H1 (cell line): ENCODE data around the gene PEX14. TPM values are rescaled to one million over a fixed set of nuclear protein-coding genes. Genes with fewer than 3 reads are reported as not detected.
A peak's percentile ranks its signal among the peaks of the same experiment; 100 is the strongest.

Experiments
- CTCF ChIA-PET: fragments of 300-600 bp; sonication (Branson Sonifier 250); formaldehyde crosslinking; loops from one replicate; lab custom pipeline; 2021; ENCODE audit not compliant: partially characterized antibody; lab: Charles Lee
- POLR2A ChIA-PET: fragments of 300-600 bp; sonication (Branson Sonifier 250); formaldehyde crosslinking; loops from one replicate; lab custom pipeline; 2021; ENCODE audit warnings: inconsistent platforms; ENCODE audit not compliant: partially characterized antibody; lab: Charles Lee
- DNase-seq, 2 experiments: peaks; one replicate each; pipeline versions ENCODE4 v3.0.0 to v3.0.0-alpha.2; 2010 to 2022; ENCODE audit warnings: low spot score in 2 of 2, low read depth in 1 of 2, mixed read lengths in 1 of 2
- FAIRE-seq: peaks from 2 replicates; lab custom pipeline; 2011; peaks lifted over from hg19 to GRCh38; lab: Jason Lieb, UNC
- H2AFZ ChIP-seq: 2 replicates; pipeline ENCODE4 v1.8.1; 2012; ENCODE audit warnings: low read length, inconsistent platforms
- H2AK5ac ChIP-seq: 2 replicates; pipeline ENCODE4 v1.6.1; 2013; ENCODE audit warnings: low read depth, low read length
- H2BK120ac ChIP-seq: replicated peaks from 2 replicates; pipeline ENCODE3; 2013; ENCODE audit warnings: low read depth, low read length, inconsistent platforms
- H2BK12ac ChIP-seq: 2 replicates; pipeline ENCODE4 v1.6.1; 2013; ENCODE audit warnings: low read depth, low read length
- H2BK15ac ChIP-seq: 2 replicates; pipeline ENCODE4 v1.6.1; 2013; ENCODE audit warnings: low read length
- H2BK20ac ChIP-seq: 2 replicates; pipeline ENCODE4 v1.6.1; 2013; ENCODE audit warnings: low read length
- H2BK5ac ChIP-seq: 2 replicates; pipeline ENCODE4 v1.6.1; 2013; ENCODE audit warnings: low read depth, low read length
- H3K14ac ChIP-seq: 2 replicates; pipeline ENCODE4 v1.6.1; 2013; ENCODE audit warnings: inconsistent platforms; ENCODE audit not compliant: insufficient read length
- H3K18ac ChIP-seq: 2 replicates; pipeline ENCODE4 v1.6.1; 2013; ENCODE audit warnings: low read length; ENCODE audit errors: extremely low read depth
- H3K23ac ChIP-seq: 2 replicates; pipeline ENCODE4 v1.6.1; 2013; ENCODE audit warnings: inconsistent platforms; ENCODE audit not compliant: insufficient read length
- H3K23me2 ChIP-seq: 2 replicates; pipeline ENCODE4 v1.6.1; 2013; ENCODE audit warnings: low read depth, low read length
- H3K27ac ChIP-seq: 2 replicates; pipeline ENCODE4 v1.6.1; 2011; ENCODE audit warnings: low read depth, low read length, inconsistent platforms
- H3K27me3 ChIP-seq, 4 experiments: replicated peaks in 1 of 4; 1 replicate in 1 of 4; 2 replicates in 3 of 4; pipeline versions ENCODE4 v1.6.1 to v1.8.1; 2011 to 2013; ENCODE audit warnings: low read length in 3 of 4, mild to moderate bottlenecking in 3 of 4, inconsistent platforms in 2 of 4, mixed read lengths in 2 of 4, moderate library complexity in 1 of 4; ENCODE audit not compliant: control insufficient read depth in 3 of 4, insufficient read depth in 3 of 4; ENCODE audit errors: extremely low read depth in 1 of 4
- H3K36me3 ChIP-seq, 4 experiments: 2 replicates each; pipeline versions ENCODE4 v1.6.1 to v1.8.1; 2011 to 2013; ENCODE audit warnings: mild to moderate bottlenecking in 4 of 4, low read length in 3 of 4, moderate library complexity in 2 of 4, control low read depth in 1 of 4, inconsistent platforms in 1 of 4; ENCODE audit not compliant: insufficient read depth in 4 of 4, control insufficient read depth in 2 of 4
- H3K4ac ChIP-seq: replicated peaks from 2 replicates; pipeline ENCODE3; 2013; ENCODE audit warnings: low read length, low read depth, mixed read lengths, inconsistent platforms; ENCODE audit not compliant: insufficient read length
- H3K4me1 ChIP-seq, 4 experiments: replicated peaks in 1 of 4; 1 replicate in 1 of 4; 2 replicates in 3 of 4; pipeline versions ENCODE4 v1.6.1 to v1.8.1; 2011 to 2013; ENCODE audit warnings: low read length in 3 of 4, inconsistent platforms in 2 of 4, mixed read lengths in 1 of 4; ENCODE audit not compliant: insufficient read depth in 4 of 4, control insufficient read depth in 3 of 4
- H3K4me2 ChIP-seq, 2 experiments: 2 replicates each; pipeline versions ENCODE4 v1.6.1 to v1.8.1; 2011 to 2013; ENCODE audit warnings: low read depth in 2 of 2, low read length in 2 of 2, control low read depth in 1 of 2, inconsistent platforms in 1 of 2, mild to moderate bottlenecking in 1 of 2; ENCODE audit not compliant: insufficient read depth in 1 of 2
- H3K4me3 ChIP-seq, 4 experiments: fragments of 200-600, 300-600 bp in 1 of 4; sonication (generic), shearing (Covaris generic), sonication (Bioruptor Twin) in 1 of 4; 2 replicates each; pipeline versions ENCODE4 v1.5.1 to v1.8.1; 2011 to 2016; ENCODE audit warnings: low read length in 4 of 4, low read depth in 3 of 4, control low read depth in 2 of 4, inconsistent platforms in 2 of 4, mild to moderate bottlenecking in 2 of 4, mixed read lengths in 1 of 4, moderate library complexity in 1 of 4; ENCODE audit not compliant: insufficient read depth in 2 of 4; ENCODE audit errors: extremely low read depth in 1 of 4
- H3K56ac ChIP-seq: replicated peaks from 2 replicates; pipeline ENCODE3; 2013; ENCODE audit warnings: low read depth, mild to moderate bottlenecking, mixed read lengths, low read length, inconsistent platforms; ENCODE audit not compliant: insufficient read length
- H3K79me1 ChIP-seq: 2 replicates; pipeline ENCODE4 v1.6.1; 2013; ENCODE audit warnings: low read depth, low read length, control low read depth
- H3K79me2 ChIP-seq, 2 experiments: 2 replicates each; pipeline versions ENCODE4 v1.6.1 to v1.8.1; 2012 to 2013; ENCODE audit warnings: low read length in 2 of 2, mild to moderate bottlenecking in 2 of 2, inconsistent platforms in 1 of 2; ENCODE audit not compliant: insufficient read depth in 2 of 2, control insufficient read depth in 1 of 2
- H3K9ac ChIP-seq, 4 experiments: replicated peaks in 1 of 4; 1 replicate in 1 of 4; 2 replicates in 3 of 4; pipeline versions ENCODE4 v1.6.1 to v1.8.1; 2011 to 2013; ENCODE audit warnings: low read depth in 3 of 4, low read length in 3 of 4, control low read depth in 2 of 4, mild to moderate bottlenecking in 2 of 4, moderate library complexity in 2 of 4, inconsistent platforms in 1 of 4; ENCODE audit errors: extremely low read depth in 1 of 4
- H3K9me3 ChIP-seq, 2 experiments: 2 replicates each; pipeline versions ENCODE4 v1.6.1 to v1.8.1; 2012 to 2013; ENCODE audit warnings: mild to moderate bottlenecking in 2 of 2, moderate library complexity in 2 of 2, control low read depth in 1 of 2, inconsistent platforms in 1 of 2, low read depth in 1 of 2, low read length in 1 of 2, mixed read lengths in 1 of 2; ENCODE audit not compliant: insufficient read depth in 2 of 2
- H4K20me1 ChIP-seq, 2 experiments: replicated peaks in 1 of 2; 2 replicates each; pipeline versions ENCODE3 to v1.8.1; 2011 to 2013; ENCODE audit warnings: inconsistent platforms in 2 of 2, low read length in 2 of 2, mild to moderate bottlenecking in 1 of 2; ENCODE audit not compliant: insufficient read depth in 2 of 2, control insufficient read depth in 1 of 2
- H4K5ac ChIP-seq: 2 replicates; pipeline ENCODE4 v1.6.1; 2013; ENCODE audit warnings: low read length, low read depth, mixed read lengths, inconsistent platforms; ENCODE audit not compliant: insufficient read length
- H4K8ac ChIP-seq: 2 replicates; pipeline ENCODE4 v1.8.0; 2013; ENCODE audit warnings: mild to moderate bottlenecking, moderate library complexity, low read length, inconsistent platforms; ENCODE audit not compliant: insufficient read depth; ENCODE audit errors: extremely low read depth
- H4K91ac ChIP-seq: replicated peaks from 2 replicates; pipeline ENCODE3; 2013; ENCODE audit warnings: low read length, mixed read lengths, inconsistent platforms; ENCODE audit not compliant: insufficient read length
- GABPA ChIP-seq: IDR thresholded peaks from 2 replicates; pipeline ENCODE4 v1.6.1; 2011; ENCODE audit warnings: mild to moderate bottlenecking, low read length, moderate library complexity, borderline replicate concordance; ENCODE audit not compliant: insufficient read depth
- KDM4A ChIP-seq: IDR thresholded peaks from one replicate; pipeline ENCODE4 v1.7.1; 2012; ENCODE audit warnings: low read depth, mild to moderate bottlenecking, moderate library complexity, low read length, inconsistent platforms; ENCODE audit not compliant: severe bottlenecking
- WGBS, 2 experiments: shearing (Covaris generic) in 1 of 2; methylation state at CpG; one replicate each; pipeline versions ENCODE4 v1.1.6 to v1.1.7; 2013 to 2015; ENCODE audit warnings: low lambda C conversion rate in 2 of 2, mixed read lengths in 2 of 2, inconsistent platforms in 1 of 2, low coverage in 1 of 2, missing lambda C conversion rate in 1 of 2; ENCODE audit not compliant: insufficient replicate concordance in 2 of 2, insufficient coverage in 1 of 2, insufficient read length in 1 of 2; ENCODE audit errors: extremely low coverage in 1 of 2, missing lambda C conversion rate in 1 of 2; 5-methylcytosine and 5-hydroxymethylcytosine counted together
- polyA plus RNA-seq, 7 experiments: library from polyadenylated mRNA; depleted of rRNA in 3 of 7; stranded (reverse) in 5 of 7; unstranded in 2 of 7; fragments of >200 nt in 5 of 7; fragments of 200-250 nt in 2 of 7; gene quantifications; 1 replicate in 5 of 7; 2 replicates in 1 of 7; 4 replicates in 1 of 7; pipeline versions ENCODE4 v1.2.1 to v1.2.3, GENCODE V29; 2011 to 2013; ENCODE audit warnings: missing spikeins in 2 of 7, mixed read lengths in 2 of 7
- total RNA-seq: library from RNA; stranded (reverse); fragmentation: NEBNext Ultra II Directional; extraction: Animal tissue kit (Norgen Biotek cat#: 25700); gene quantifications from 2 replicates; pipeline ENCODE4 v1.2.1, GENCODE V29; 2021

The PEX14 gene
- total and polyA plus RNA-seq, 2 of the 8 experiments (the other 6 are each of a cell fraction or from before 2014, with no cell fraction given) = 13.0 to 19.8 TPM

GRCh38 chr1:10431070-10431730 lies 43.5 kb upstream of the PEX14 start:
- Histone ChIP-seq H2BK5ac (peak overlapping the region; percentile 72; the same call in 1 of the 2 replicates), H3K36me3 (no peaks in the 10 kb centered on the region), H4K8ac (peak overlapping the region; percentile 99; the same call in 1 of the 2 replicates), H2BK15ac (no peak overlapping the region)
- POLR2A ChIA-PET = interaction anchor here (0.6 to 3.7 kb wide), 13 partner anchors 10 to 928 kb away, joined by 3 to 23 read pairs (median 7); partner anchors contain the start of genes CORT, DFFA and PGD
- TF ChIP-seq KDM4A = peak; percentile 22
- no peak for TF ChIP-seq GABPA
- TF ChIP-seq, all 59 proteins: peak for 1
- no peak overlapping the region for H2AK5ac ChIP-seq
- peak overlapping the region; percentile 9 for H4K5ac ChIP-seq
- H2BK12ac ChIP-seq = no peak overlapping the region
- no peaks in the 10 kb centered on the region for H3K9me3 ChIP-seq
- H2AFZ ChIP-seq = peak overlapping the region; percentile 74
- H3K56ac ChIP-seq = peak overlapping the region; percentile 17
- no peak overlapping the region for H3K14ac ChIP-seq
- WGBS, 2 experiments = 33% methylated on average over 29 of the region's 30 CpGs; no CpG with 5 or more reads in 1 of the 2 experiments
- H3K4me1 ChIP-seq = peaks cover 0 to 5% (median under 1%) of the 10 kb centered on the region in 4 experiments; a peak in 4 of 7 replicates
- H2BK120ac ChIP-seq = no peak overlapping the region
- H3K79me1 ChIP-seq = no peaks in the 10 kb centered on the region
- no peaks in the 10 kb centered on the region for H3K79me2 ChIP-seq
- peak overlapping the region; percentile 55 to 100 for H3K4me2 ChIP-seq
- CTCF ChIA-PET = interaction anchor here (0.6 to 10.9 kb wide), 17 partner anchors 9 to 899 kb away, joined by 3 to 132 read pairs (median 5); partner anchors contain the start of gene PGD
- FAIRE-seq (no peak), DNase-seq (no peak)
- H2BK20ac ChIP-seq = no peak overlapping the region
- H3K27me3 ChIP-seq = no peaks in the 10 kb centered on the region
- H3K18ac ChIP-seq = peak overlapping the region; percentile 19; the same call in 1 of the 2 replicates
- H4K91ac ChIP-seq = peak overlapping the region; percentile 39
- peak overlapping the region; percentile 21 for H3K4ac ChIP-seq
- H3K27ac ChIP-seq = peak overlapping the region; percentile 96; the same call in 1 of the 2 replicates
- peak overlapping the region in 3 of 4 experiments; percentile 80 to 94 (median 94); a peak in 6 of 7 replicates for H3K9ac ChIP-seq
- H3K23ac ChIP-seq = no peak overlapping the region
- H4K20me1 ChIP-seq = no peaks in the 10 kb centered on the region
- H3K23me2 ChIP-seq = peaks cover 9% of the 10 kb centered on the region
- peak overlapping the region; percentile 66 to 80 (median 72) for H3K4me3 ChIP-seq
